Progenitor cell of endocrine pancreas (in vitro differentiated cells): ENCODE results near the gene NINJ2. TPM values are rescaled to one million over a fixed set of nuclear protein-coding genes. Genes with fewer than 3 reads are reported as not detected.

Experiments used
- DNase-seq: peaks from one replicate; pipeline ENCODE4 v3.0.0; 2021; ENCODE audit warnings: low spot score; ENCODE audit not compliant: unreplicated experiment
- H3K27ac Mint-ChIP-seq: 2 replicates; pipeline ENCODE4 v1.8.0; 2021; ENCODE audit warnings: mild to moderate bottlenecking, moderate library complexity, mixed read lengths
- H3K27me3 Mint-ChIP-seq: 2 replicates; pipeline ENCODE4 v1.8.0; 2021; ENCODE audit warnings: mixed read lengths
- H3K36me3 Mint-ChIP-seq: 2 replicates; pipeline ENCODE4 v1.8.0; 2022; ENCODE audit warnings: mixed read lengths; ENCODE audit not compliant: insufficient read depth
- H3K4me1 Mint-ChIP-seq: 2 replicates; pipeline ENCODE4 v1.8.0; 2021; ENCODE audit warnings: low read depth, mixed read lengths
- H3K4me3 Mint-ChIP-seq: 2 replicates; pipeline ENCODE4 v1.8.0; 2021; ENCODE audit warnings: low read depth, mild to moderate bottlenecking, moderate library complexity, mixed read lengths
- H3K9me3 Mint-ChIP-seq: 2 replicates; pipeline ENCODE4 v1.8.0; 2021; ENCODE audit warnings: low read depth, mixed read lengths
- CTCF ChIP-seq: fragments of 200-600 bp; sonication (generic); IDR thresholded peaks from one replicate; pipeline ENCODE4 v1.5.0; 2021; ENCODE audit warnings: antibody characterized with exemption, mild to moderate bottlenecking; ENCODE audit not compliant: unreplicated experiment
- total RNA-seq: library from RNA; stranded (reverse); gene quantifications from 2 replicates; pipeline ENCODE4 v1.2.1, GENCODE V29; 2021

Gene NINJ2
- total RNA-seq, 1 donor from 2014 or later, result 4.0 TPM

- Mint-ChIP-seq H3K36me3 (no peaks in the 10 kb centered on the region), H3K27ac (no peak overlapping the region), H3K4me3 (no peak overlapping the region), H3K9me3 (no peaks in the 10 kb centered on the region), H3K4me1 (peaks cover 19% of the 10 kb centered on the region), H3K27me3 (no peaks in the 10 kb centered on the region)
- TF ChIP-seq CTCF, result no peak
- DNase-seq, result no peak
Observed at GRCh38 chr12:625998-626397, 37.2 kb downstream of the NINJ2 start.

- peaks cover 14% of the 10 kb centered on the region for H3K4me1 Mint-ChIP-seq
- H3K27ac Mint-ChIP-seq, result no peak overlapping the region
- no peaks in the 10 kb centered on the region for H3K9me3 Mint-ChIP-seq
- DNase-seq, result no peak
- no peak for TF ChIP-seq CTCF
- H3K36me3 Mint-ChIP-seq, result no peaks in the 10 kb centered on the region
- H3K4me3 Mint-ChIP-seq, result no peak overlapping the region
- H3K27me3 Mint-ChIP-seq, result peaks cover under 1% of the 10 kb centered on the region
Observed at GRCh38 chr12:623865-624372, 39.3 kb downstream of the NINJ2 start.

GRCh38 chr12:623172-623864 is 39.9 kb downstream of the NINJ2 start:
- no peak for DNase-seq
- Mint-ChIP-seq H3K27ac (no peak overlapping the region), H3K36me3 (no peaks in the 10 kb centered on the region), H3K9me3 (no peaks in the 10 kb centered on the region), H3K4me1 (peaks cover 8% of the 10 kb centered on the region), H3K4me3 (no peak overlapping the region), H3K27me3 (peaks cover 2% of the 10 kb centered on the region)
- no peak for TF ChIP-seq CTCF

GRCh38 chr12:622416-622815 is 40.8 kb downstream of the NINJ2 start:
- Mint-ChIP-seq H3K4me1 (peaks cover 6% of the 10 kb centered on the region), H3K9me3 (no peaks in the 10 kb centered on the region), H3K27ac (no peak overlapping the region), H3K27me3 (peaks cover 6% of the 10 kb centered on the region), H3K4me3 (no peak overlapping the region), H3K36me3 (no peaks in the 10 kb centered on the region)
- no peak for DNase-seq
- no peak for TF ChIP-seq CTCF

GRCh38 chr12:619346-619745 is 43.9 kb downstream of the NINJ2 start:
- Mint-ChIP-seq H3K27me3 (peaks cover 20% of the 10 kb centered on the region), H3K4me3 (no peak overlapping the region), H3K27ac (no peak overlapping the region), H3K4me1 (peaks cover 6% of the 10 kb centered on the region), H3K9me3 (no peaks in the 10 kb centered on the region), H3K36me3 (no peaks in the 10 kb centered on the region)
- TF ChIP-seq CTCF, result no peak
- no peak for DNase-seq
